Fibroblast of villous mesenchyme (primary cell): Measurements from ENCODE around the gene FGG. TPM values are rescaled to one million over a fixed set of nuclear protein-coding genes. Genes with fewer than 3 reads are reported as not detected.

ENCODE experiments used
- DNase-seq: peaks from one replicate; pipeline ENCODE4 v3.0.0-alpha.2; 2010; ENCODE audit warnings: low read depth
- H3K4me3 ChIP-seq: 2 replicates; pipeline ENCODE4 v1.5.1; 2011; ENCODE audit warnings: low read depth, mild to moderate bottlenecking, low read length
- total RNA-seq: library from RNA; depleted of rRNA; stranded (reverse); fragments of >200 nt; gene quantifications from 2 replicates; pipeline ENCODE4 v1.2.3, GENCODE V29; 2012
- TF ChIP-seq, protein P1 (sequence below): IDR thresholded peaks from 2 replicates; pipeline ENCODE4 v1.5.1; 2012; ENCODE audit warnings: low read depth, mild to moderate bottlenecking, low read length; ENCODE audit not compliant: insufficient read depth

Gene FGG
- not detected in 2 replicates for total RNA-seq

DNA sequence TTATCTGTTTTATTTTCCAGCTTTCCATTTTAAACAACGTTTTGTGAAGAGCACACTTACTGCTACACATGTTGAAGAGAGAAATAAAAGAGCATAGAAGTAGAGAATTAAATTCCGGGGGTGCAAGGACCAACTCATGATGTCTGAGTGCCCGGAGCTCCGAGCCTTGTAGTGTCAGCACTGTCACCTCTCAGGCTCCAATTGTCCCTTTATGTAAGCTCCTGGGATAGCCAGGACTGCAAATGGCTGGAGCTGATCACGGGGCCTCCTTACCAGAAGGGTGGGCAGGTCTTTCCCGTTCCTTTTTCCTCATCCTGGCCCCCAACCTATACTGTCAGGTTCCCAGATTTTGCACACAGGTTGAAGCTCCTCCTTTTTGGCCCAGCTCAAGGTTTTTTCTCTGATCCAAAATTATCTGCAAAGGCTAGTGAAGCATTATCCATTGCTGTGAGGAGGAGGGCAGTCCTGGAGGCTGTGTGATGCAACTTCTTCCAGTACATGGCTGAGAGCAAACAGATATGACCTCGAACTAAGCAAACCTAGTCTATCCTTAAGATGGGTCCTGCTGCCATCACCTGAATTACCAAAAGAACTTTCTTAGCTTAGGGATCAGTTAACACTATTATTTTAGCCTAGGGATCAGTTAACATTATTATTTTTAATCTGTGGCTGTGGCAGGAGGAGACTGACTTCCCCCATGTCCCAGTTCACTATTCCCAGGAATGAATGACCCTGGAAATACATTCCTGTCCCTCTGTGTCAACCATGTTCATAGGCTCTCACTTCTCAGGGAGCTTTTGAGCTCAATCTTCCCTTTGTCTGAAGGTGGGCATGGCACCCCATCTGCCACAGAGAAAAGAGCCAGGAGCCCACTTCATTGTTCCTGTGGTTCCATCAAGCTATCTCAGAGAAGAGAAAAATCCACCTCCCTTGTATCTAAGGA is at the start of gene FGG:
TSS of gene FGG (minus strand) at position 185 of the 943 bp plus-strand sequence. CDS start at position 138, 47 bp downstream.
- DNase-seq, result no peak
- TF ChIP-seq, protein P1, sequence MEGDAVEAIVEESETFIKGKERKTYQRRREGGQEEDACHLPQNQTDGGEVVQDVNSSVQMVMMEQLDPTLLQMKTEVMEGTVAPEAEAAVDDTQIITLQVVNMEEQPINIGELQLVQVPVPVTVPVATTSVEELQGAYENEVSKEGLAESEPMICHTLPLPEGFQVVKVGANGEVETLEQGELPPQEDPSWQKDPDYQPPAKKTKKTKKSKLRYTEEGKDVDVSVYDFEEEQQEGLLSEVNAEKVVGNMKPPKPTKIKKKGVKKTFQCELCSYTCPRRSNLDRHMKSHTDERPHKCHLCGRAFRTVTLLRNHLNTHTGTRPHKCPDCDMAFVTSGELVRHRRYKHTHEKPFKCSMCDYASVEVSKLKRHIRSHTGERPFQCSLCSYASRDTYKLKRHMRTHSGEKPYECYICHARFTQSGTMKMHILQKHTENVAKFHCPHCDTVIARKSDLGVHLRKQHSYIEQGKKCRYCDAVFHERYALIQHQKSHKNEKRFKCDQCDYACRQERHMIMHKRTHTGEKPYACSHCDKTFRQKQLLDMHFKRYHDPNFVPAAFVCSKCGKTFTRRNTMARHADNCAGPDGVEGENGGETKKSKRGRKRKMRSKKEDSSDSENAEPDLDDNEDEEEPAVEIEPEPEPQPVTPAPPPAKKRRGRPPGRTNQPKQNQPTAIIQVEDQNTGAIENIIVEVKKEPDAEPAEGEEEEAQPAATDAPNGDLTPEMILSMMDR, result no peak

DNA sequence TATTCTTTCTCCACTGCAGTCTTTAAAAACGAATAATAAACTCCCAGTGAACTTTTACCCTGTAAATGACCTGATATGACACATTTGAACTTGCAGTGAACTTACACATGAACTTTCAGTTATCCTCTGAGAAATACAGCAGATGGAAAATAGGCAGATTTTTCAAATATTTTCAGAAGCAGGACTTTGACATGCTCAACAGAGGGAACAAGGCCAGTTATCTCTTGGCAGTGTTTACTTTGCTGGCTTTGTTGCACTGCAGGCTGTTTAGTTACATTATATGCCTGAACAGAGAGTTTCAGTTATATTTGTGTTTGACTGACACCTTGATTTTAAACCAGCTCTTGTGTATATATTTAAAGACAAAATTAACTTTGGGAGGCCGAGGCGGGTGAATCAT is 47.6 kb upstream of the FGG start:
- TF ChIP-seq, protein P1, result no peak
- DNase-seq, result no peak
- no peak overlapping the region for H3K4me3 ChIP-seq

More for the DNA sequence above, at the start of gene FGG:
- H3K4me3 ChIP-seq, result no peak within 1 kb of the TSS

DNA sequence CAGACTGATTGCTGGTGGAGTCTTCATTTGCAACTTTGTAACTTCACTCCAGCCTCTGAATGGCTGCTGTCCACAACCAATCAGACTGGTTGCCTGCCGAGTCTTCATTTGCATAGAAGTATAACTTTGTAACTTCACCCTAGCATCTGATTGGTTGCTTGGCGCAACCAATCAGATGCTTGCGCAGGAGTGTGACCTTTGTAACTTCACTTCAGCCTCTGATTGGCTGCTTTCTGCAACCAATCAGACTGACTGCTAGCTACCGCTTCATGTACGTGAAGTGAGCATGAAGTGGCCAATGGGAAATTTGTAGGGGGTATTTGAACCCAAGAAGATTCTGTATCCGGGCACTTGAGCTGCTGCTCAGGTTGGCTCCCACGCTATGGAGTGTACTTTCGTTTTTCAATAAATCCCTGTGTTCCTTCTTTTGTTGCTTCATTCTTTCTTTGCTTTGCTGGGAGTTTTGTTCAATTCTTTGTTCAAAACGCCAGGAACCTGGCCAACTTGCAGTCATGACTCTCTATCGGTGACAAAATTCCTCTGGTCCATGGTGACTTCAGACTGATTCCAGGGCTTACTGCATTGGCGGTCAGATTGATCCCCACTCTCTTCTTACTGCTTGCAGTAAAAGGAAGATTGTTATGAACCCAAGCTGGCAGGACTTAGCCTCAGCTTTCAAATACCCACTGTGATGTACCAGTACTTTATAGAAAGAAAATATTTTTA is 46.4 kb upstream of the FGG start:
- no peak for DNase-seq
- TF ChIP-seq, protein P1, result no peak
- no peak overlapping the region for H3K4me3 ChIP-seq

DNA sequence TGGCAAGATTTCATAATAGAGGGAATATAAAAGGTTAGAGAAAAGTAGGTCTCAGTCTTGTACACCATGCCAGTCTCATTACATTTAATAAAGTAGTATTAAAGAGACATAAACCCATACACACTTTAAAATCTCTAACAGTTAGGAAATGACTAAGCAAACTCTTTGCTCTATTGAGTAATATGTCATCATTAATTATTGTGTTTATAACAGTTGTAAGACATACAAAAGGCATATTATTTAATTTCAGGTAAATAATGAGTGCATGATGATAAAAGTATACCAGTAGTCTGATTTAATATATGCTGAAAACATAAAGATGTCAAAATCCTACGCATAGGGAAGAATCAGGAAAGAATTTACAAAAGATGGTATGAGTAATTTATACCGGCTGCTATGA is 31.0 kb upstream of the FGG start:
- H3K4me3 ChIP-seq, result no peak overlapping the region
- no peak for DNase-seq
- TF ChIP-seq, protein P1, result no peak

DNA sequence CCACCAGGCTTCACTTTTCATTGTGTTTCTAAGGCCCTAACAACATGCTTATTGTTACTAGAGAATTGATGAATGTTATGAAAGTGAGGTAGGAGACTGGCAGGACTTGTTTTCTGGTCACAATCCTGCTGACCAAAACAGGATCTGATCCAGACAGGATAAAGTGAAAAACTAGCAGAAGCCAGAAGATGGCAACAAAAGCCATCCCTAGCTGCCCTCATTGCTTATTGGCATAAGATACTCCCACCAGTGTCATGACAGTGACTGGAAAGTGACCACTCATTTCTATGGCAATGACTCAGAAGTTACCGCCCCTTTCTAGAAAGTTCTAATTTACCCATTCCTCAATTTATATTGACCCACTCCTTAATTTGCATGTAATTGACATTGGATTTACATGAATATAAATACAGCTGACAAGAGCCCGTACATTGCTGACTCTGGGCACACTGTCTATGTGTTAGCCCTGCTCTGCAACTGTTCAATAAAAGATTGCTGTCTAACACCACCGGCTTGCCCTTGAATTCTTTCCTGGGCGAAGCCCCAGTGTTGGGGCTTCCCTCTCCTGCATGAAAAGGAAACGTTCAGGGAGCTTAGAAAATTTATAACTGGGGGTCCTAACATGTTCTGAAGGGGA is 30.0 kb upstream of the FGG start:
- H3K4me3 ChIP-seq, result no peak overlapping the region
- no peak for DNase-seq
- TF ChIP-seq, protein P1, result no peak

DNA sequence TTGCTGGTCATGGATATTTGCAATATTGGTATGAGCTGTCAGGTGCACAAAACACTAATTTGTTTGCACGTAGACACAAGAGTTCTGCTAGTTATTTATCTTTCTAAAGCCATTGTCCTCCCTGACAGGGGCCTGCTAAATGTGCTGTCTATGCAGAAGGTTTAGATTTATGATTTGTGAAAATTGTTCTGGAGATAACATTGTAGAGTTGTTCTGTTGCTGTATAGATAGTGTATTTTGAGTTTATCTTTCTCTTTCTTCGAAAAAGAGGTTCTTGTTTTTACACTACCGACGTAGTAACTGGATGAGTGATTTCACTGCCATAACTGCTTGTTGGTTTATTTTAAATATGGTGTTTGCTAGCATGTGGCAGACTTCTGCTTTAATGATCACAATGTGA is 28.5 kb upstream of the FGG start:
- TF ChIP-seq, protein P1, result no peak
- no peak for DNase-seq

More for the DNA sequence above, 28.5 kb upstream of the FGG start:
- no peak overlapping the region for H3K4me3 ChIP-seq
